Measurements from ENCODE around the gene PHKG2.

GRCh38 chr16:30766933-30767284 is 18.7 kb downstream of the PHKG2 start:
- TF ChIP-seq CTCF (IDR thresholded peaks at IDR 0.05) (no peak), ZFX (IDR thresholded peaks at IDR 0.05; ENCODE audit: borderline replicate concordance) (no peak)

Measured in 22Rv1 (cell line).